HUES64 (cell line): ENCODE measurements around the gene FGF14.
"Not testable (repeated sequence)": the region's sequence is repeated elsewhere in the genome, so short reads cannot be mapped to it uniquely, and the experiment has no call there.

Source experiments
- H3K27ac ChIP-seq: 2 replicates; pipeline ENCODE4 v1.7.0; 2013; ENCODE audit warnings: low read depth, low read length, inconsistent platforms
- H3K27me3 ChIP-seq: 2 replicates; pipeline ENCODE4 v1.6.1; 2013; ENCODE audit warnings: mild to moderate bottlenecking, low read length; ENCODE audit not compliant: insufficient read depth
- H3K36me3 ChIP-seq: 2 replicates; pipeline ENCODE4 v1.6.1; 2013; ENCODE audit warnings: mild to moderate bottlenecking, low read length; ENCODE audit not compliant: insufficient read depth
- H3K4me1 ChIP-seq: 2 replicates; pipeline ENCODE4 v1.6.1; 2013; ENCODE audit warnings: mild to moderate bottlenecking, low read length, moderate library complexity; ENCODE audit not compliant: insufficient read depth
- H3K4me3 ChIP-seq: 2 replicates; pipeline ENCODE4 v1.5.1; 2013; ENCODE audit warnings: mild to moderate bottlenecking, low read length, moderate library complexity
- H3K9ac ChIP-seq: 2 replicates; pipeline ENCODE4 v1.6.1; 2013; ENCODE audit warnings: mild to moderate bottlenecking, low read depth, low read length
- H3K9me3 ChIP-seq: 2 replicates; pipeline ENCODE4 v1.6.1; 2013; ENCODE audit warnings: low read depth, low read length; ENCODE audit not compliant: insufficient read depth
- WGBS: fragments of 150-250, 120-280 bp; methylation state at CpG from one replicate; pipeline ENCODE4 v1.1.7; 2013; ENCODE audit warnings: missing lambda C conversion rate; 5-methylcytosine and 5-hydroxymethylcytosine counted together

FGF14 gene

GRCh38 chr13:102035969-102036368, 365.9 kb downstream of the FGF14 start:
- Histone ChIP-seq H3K27ac (no peak overlapping the region), H3K36me3 (no peaks in the 10 kb centered on the region), H3K9me3 (no peaks in the 10 kb centered on the region), H3K27me3 (no peaks in the 10 kb centered on the region), H3K4me1 (no peaks in the 10 kb centered on the region), H3K9ac (no peak overlapping the region), H3K4me3 (no peak overlapping the region)

GRCh38 chr13:102033857-102034331, 368.0 kb downstream of the FGF14 start:
- 87% methylated on average over 5 of the region's 5 CpGs for WGBS
- no peaks in the 10 kb centered on the region for H3K36me3 ChIP-seq
- H3K9me3 ChIP-seq: no peaks in the 10 kb centered on the region
- no peak overlapping the region for H3K27ac ChIP-seq
- H3K9ac ChIP-seq: no peak overlapping the region
- H3K4me1 ChIP-seq: no peaks in the 10 kb centered on the region
- no peaks in the 10 kb centered on the region for H3K27me3 ChIP-seq
- H3K4me3 ChIP-seq: no peak overlapping the region

GRCh38 chr13:102033386-102033785, 368.5 kb downstream of the FGF14 start:
- 96% methylated on average over 7 of the region's 7 CpGs for WGBS
- Histone ChIP-seq H3K4me1 (no peaks in the 10 kb centered on the region), H3K9me3 (no peaks in the 10 kb centered on the region), H3K27me3 (no peaks in the 10 kb centered on the region), H3K36me3 (no peaks in the 10 kb centered on the region), H3K9ac (no peak overlapping the region), H3K4me3 (no peak overlapping the region), H3K27ac (no peak overlapping the region)

- Histone ChIP-seq H3K27ac (no peak overlapping the region), H3K9me3 (no peaks in the 10 kb centered on the region), H3K36me3 (no peaks in the 10 kb centered on the region), H3K4me1 (no peaks in the 10 kb centered on the region), H3K27me3 (no peaks in the 10 kb centered on the region), H3K9ac (no peak overlapping the region), H3K4me3 (no peak overlapping the region)
- WGBS: 94% methylated on average over 5 of the region's 5 CpGs
These were observed 373.0 kb downstream of the FGF14 start for GRCh38 chr13:102028868-102029267.

- Histone ChIP-seq H3K36me3 (no peaks in the 10 kb centered on the region), H3K27ac (no peak overlapping the region), H3K9ac (no peak overlapping the region), H3K4me1 (no peaks in the 10 kb centered on the region), H3K9me3 (no peaks in the 10 kb centered on the region), H3K27me3 (no peaks in the 10 kb centered on the region), H3K4me3 (no peak overlapping the region)
- 77% methylated on average over 4 of the region's 4 CpGs for WGBS
These were observed 373.6 kb downstream of the FGF14 start for GRCh38 chr13:102028206-102028605.

GRCh38 chr13:102021777-102022176, 380.1 kb downstream of the FGF14 start:
- H3K4me1 ChIP-seq: no peaks in the 10 kb centered on the region
- no peaks in the 10 kb centered on the region for H3K36me3 ChIP-seq
- WGBS: 90% methylated on average over 2 of the region's 2 CpGs
- no peaks in the 10 kb centered on the region; the same call in 1 of the 2 replicates for H3K27me3 ChIP-seq
- H3K9me3 ChIP-seq: peaks cover 17% of the 10 kb centered on the region
- H3K4me3 ChIP-seq: no peak overlapping the region
- no peak overlapping the region for H3K9ac ChIP-seq
- H3K27ac ChIP-seq: no peak overlapping the region

GRCh38 chr13:102020611-102021216, 381.1 kb downstream of the FGF14 start:
- no peak overlapping the region for H3K9ac ChIP-seq
- peaks cover 19% of the 10 kb centered on the region for H3K9me3 ChIP-seq
- no peaks in the 10 kb centered on the region; the same call in 1 of the 2 replicates for H3K27me3 ChIP-seq
- H3K27ac ChIP-seq: no peak overlapping the region
- WGBS: 93% methylated on average over 4 of the region's 4 CpGs
- no peaks in the 10 kb centered on the region for H3K36me3 ChIP-seq
- H3K4me1 ChIP-seq: no peaks in the 10 kb centered on the region
- H3K4me3 ChIP-seq: no peak overlapping the region

- H3K9me3 ChIP-seq: peaks cover 19% of the 10 kb centered on the region
These were observed 383.1 kb downstream of the FGF14 start for GRCh38 chr13:102018716-102019115.

GRCh38 chr13:102017248-102017647, 384.6 kb downstream of the FGF14 start:
- Histone ChIP-seq H3K9ac (no peak overlapping the region), H3K27ac (no peak overlapping the region), H3K36me3 (no peaks in the 10 kb centered on the region), H3K9me3 (peaks cover 19% of the 10 kb centered on the region), H3K4me3 (no peak overlapping the region), H3K4me1 (no peaks in the 10 kb centered on the region), H3K27me3 (no peaks in the 10 kb centered on the region; the same call in 1 of the 2 replicates)

More at GRCh38 chr13:102018716-102019115, 383.1 kb downstream of the FGF14 start:
- Histone ChIP-seq H3K27ac (no peak overlapping the region), H3K4me3 (no peak overlapping the region), H3K36me3 (no peaks in the 10 kb centered on the region), H3K4me1 (no peaks in the 10 kb centered on the region), H3K9ac (no peak overlapping the region), H3K27me3 (no peaks in the 10 kb centered on the region; the same call in 1 of the 2 replicates)

GRCh38 chr13:102012299-102013293, 389.3 kb downstream of the FGF14 start:
- no peaks in the 10 kb centered on the region for H3K27me3 ChIP-seq
- H3K9me3 ChIP-seq: peaks cover 9% of the 10 kb centered on the region
- no peaks in the 10 kb centered on the region for H3K36me3 ChIP-seq
- H3K4me1 ChIP-seq: no peaks in the 10 kb centered on the region
- no peak overlapping the region for H3K9ac ChIP-seq
- WGBS: 94% methylated on average over 5 of the region's 7 CpGs
- H3K27ac ChIP-seq: no peak overlapping the region
- H3K4me3 ChIP-seq: no peak overlapping the region

- not testable (repeated sequence) for H3K9me3 ChIP-seq, H3K27me3 ChIP-seq, H3K4me3 ChIP-seq, H3K36me3 ChIP-seq, H3K9ac ChIP-seq, H3K4me1 ChIP-seq, H3K27ac ChIP-seq
- 93% methylated on average over 5 of the region's 5 CpGs for WGBS
These were observed 390.4 kb downstream of the FGF14 start for GRCh38 chr13:102011455-102011854.
